KOPT-K1 (cell line): Measurements from ENCODE around the gene RPS24.

Experiments
- H3K27ac ChIP-seq: fragments of 200-600 bp; sonication (generic); 2 replicates; pipeline ENCODE4 v1.5.1; 2016; ENCODE audit warnings: antibody characterized with exemption, mild to moderate bottlenecking, low read depth, low read length; ENCODE audit not compliant: poor library complexity, severe bottlenecking
- H3K36me3 ChIP-seq: fragments of 200-600 bp; sonication (generic); 2 replicates; pipeline ENCODE4 v1.5.1; 2017; ENCODE audit warnings: antibody characterized with exemption, mild to moderate bottlenecking, low read length, moderate library complexity; ENCODE audit not compliant: insufficient read depth
- H3K9me3 ChIP-seq: fragments of 200-600 bp; sonication (generic); 2 replicates; pipeline ENCODE4 v1.5.1; 2017; ENCODE audit warnings: antibody characterized with exemption, low read length, mild to moderate bottlenecking; ENCODE audit not compliant: insufficient read depth, poor library complexity, severe bottlenecking

Gene RPS24

DNA sequence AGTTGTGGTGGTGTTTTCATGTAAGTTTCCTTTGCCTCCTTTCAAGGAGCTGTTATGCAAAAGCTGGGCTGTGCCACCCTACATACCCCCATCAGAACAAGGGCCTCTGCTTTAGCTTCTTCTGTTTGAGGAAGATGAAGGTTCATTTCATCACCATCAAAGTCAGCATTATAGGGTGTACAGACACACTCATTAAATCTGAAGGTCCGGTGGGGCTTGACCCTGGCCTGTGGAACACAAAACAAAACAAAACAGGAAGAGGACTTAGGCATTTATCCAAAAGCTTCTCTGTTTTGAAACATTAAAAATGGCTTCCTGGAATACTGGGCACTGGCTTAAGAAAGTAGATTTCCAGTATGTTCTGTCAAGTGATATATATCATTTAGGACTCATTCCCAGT is 20.1 kb upstream of the RPS24 start:
- Histone ChIP-seq H3K27ac (no peak overlapping the region), H3K36me3 (peaks cover 100% of the 10 kb centered on the region)

DNA sequence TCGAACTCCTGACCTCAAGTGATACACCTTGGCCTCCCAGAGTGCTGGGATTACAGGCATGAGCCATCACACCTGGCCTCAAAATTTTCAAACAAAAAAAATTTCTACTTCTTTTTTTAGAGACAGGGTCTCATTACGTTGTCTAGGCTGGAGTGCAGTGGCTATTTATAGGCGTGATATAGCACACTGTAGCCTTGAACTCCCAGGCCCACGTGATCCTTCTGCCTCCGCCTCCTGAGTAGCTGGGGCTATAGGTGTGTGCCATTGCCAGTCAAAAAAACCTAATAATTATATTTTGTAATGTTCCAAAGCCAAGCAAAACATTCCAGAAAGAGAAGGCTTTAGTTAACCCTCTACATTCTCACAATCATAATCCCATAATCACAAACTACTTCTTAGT is 18.1 kb upstream of the RPS24 start:
- Histone ChIP-seq H3K36me3 (peaks cover 100% of the 10 kb centered on the region), H3K27ac (no peak overlapping the region), H3K9me3 (no peaks in the 10 kb centered on the region)

More for the DNA sequence above, 20.1 kb upstream of the RPS24 start:
- H3K9me3 ChIP-seq: no peaks in the 10 kb centered on the region

DNA sequence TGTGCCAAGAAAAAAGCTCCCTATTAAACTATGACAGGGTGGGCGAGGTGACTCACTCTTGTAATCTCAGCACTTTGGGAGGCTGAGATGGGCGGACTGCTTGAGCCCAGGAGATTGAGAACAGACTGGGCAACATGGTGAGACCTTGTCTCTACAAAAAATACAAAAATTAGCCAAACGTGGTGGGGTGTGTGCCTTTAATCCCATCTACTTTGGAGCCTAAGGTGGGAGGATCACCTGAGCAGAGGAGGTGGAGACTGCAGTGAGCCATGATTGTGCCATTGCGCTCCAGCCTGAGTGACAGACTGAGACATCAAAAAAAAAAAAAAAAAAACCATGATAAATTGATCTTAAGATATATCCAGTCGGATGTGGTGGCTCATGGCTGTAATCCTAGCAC is 15.8 kb upstream of the RPS24 start:
- H3K9me3 ChIP-seq: no peaks in the 10 kb centered on the region
- H3K36me3 ChIP-seq: peaks cover 100% of the 10 kb centered on the region

DNA sequence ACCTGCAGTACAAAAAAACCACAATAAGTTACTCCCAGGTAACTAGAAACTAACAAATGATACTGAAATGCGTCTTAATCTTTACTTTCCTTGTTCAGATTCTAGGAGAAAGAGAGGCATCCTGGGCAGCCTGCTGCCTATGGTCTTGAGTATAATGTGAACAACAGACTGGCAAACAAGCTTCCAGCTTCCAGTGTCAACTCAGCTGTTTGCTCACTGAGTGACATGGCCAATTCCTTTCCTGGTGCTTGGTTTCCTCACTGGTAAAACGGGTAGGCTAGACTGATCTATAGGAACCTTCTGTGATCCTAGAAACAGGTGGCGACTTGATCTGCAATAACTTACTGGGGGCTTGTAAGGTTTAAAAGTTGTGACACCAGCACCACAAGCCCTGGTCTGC is 14.4 kb upstream of the RPS24 start:
- H3K9me3 ChIP-seq: no peaks in the 10 kb centered on the region
- no peak overlapping the region for H3K27ac ChIP-seq
- peaks cover 100% of the 10 kb centered on the region for H3K36me3 ChIP-seq

More for the DNA sequence above, 15.8 kb upstream of the RPS24 start:
- H3K27ac ChIP-seq: no peak overlapping the region

DNA sequence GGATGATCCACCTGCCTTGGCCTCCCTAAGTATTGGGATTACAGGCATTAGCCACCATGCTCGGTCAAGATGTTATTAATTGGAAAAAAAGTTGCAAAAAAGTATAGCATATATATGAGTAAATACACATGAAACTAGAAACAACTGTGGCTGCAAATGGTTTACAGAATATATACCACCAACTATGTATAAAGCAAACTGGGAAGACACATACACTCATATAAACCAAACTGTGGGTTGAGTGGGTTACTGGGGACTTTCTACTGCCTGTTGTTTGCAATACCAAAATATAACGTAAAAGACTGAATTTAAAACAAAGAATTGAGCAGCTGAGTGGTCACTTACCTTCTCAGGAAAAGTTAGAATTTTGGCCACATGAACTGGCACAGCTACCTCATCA is 12.5 kb upstream of the RPS24 start:
- peaks cover 100% of the 10 kb centered on the region for H3K36me3 ChIP-seq
- H3K27ac ChIP-seq: no peak overlapping the region
- no peaks in the 10 kb centered on the region for H3K9me3 ChIP-seq

DNA sequence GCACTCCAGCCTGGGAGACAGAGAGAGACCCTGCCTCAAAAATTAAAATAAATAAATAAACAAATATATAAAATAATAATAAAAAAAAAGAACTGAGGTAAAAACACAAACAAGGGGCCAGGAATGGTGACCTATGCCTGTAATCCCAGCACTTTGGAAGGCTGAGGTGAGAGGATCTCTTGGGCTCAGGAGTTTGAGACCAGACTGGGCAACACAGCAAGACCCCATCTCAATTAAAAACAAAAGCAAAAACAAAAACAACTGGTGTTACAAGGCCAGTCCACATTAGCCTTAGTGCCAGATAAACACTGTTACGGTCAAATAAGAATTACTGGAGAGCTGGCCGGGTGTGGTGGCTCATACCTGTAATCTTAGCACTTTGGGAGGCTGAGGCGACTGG is 9.9 kb upstream of the RPS24 start:
- Histone ChIP-seq H3K27ac (no peak overlapping the region), H3K9me3 (no peaks in the 10 kb centered on the region), H3K36me3 (peaks cover 85% of the 10 kb centered on the region)

DNA sequence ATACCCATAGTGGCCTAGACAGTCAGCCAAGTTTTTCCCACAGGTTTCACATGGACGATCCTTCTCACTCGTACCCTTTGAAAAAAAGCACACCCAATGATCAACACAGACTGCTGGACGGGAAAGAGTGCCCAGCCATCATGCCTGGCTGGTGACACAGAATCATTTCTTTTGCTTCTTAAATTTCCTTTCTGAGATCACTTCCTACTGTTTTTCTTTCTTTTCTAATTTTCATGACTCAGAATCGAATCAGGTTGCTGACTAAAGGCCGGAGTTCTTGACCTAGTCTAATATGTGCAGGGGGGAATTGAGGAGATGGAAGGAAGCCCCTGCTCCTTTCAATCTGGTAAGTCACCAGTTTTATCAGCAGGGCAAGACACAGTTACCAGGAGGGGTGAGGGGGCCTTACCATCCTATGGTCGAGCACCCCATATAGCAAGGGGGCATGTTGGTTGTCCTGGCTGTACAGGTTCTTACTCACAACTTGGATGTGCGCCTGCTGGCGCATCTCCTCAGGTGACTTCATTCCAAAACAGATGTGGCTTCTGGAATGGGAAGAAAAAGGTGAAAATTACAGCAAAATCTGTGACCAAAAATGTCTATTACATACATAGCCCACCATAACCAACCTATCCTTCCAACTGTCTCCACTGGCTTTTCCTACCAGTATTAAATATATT is 7.8 kb upstream of the RPS24 start:
- no peak overlapping the region for H3K27ac ChIP-seq
- peaks cover 64% of the 10 kb centered on the region for H3K36me3 ChIP-seq
- H3K9me3 ChIP-seq: no peaks in the 10 kb centered on the region

DNA sequence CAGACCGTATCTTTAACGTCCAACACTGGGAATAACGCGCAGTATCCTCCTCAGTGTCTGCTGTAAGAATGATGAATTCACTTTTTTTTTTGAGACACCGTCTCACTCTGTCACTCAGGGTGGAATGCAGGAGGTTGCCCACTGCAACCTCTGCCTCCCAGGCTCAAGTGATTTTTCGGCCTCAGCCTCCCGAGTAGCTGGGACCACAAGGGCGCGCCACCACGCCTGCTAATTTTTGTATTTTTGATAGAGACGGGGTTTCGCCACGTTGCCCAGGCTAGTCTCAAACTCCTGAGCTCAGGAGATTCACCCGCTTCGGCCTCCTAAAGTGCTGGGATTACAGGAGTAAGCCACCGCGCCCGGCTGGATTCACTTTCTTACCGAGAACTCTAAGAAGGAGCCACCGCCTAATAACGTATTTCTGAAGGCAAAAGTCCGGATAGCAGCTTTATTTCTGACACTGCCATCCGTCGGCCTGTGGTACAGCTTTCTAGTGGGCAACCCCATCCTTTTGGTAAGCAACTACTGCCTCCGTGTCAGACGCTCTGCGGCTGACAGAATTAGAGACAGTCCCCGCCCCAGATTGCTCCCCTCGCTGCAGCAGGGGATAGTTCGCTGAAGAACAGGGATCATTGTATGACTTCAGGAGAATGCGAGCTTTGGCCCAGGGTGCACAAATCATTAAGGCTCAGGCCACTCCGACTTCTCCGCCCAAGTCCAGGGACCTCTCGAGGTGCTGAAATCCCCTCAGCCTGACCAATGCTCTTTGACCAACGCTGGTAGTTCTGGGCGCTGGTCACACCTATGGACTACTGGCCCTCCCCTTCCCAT is 5.0 kb upstream of the RPS24 start:
- H3K27ac ChIP-seq: peak overlapping the region; percentile 82
- H3K36me3 ChIP-seq: peaks cover 36% of the 10 kb centered on the region

DNA sequence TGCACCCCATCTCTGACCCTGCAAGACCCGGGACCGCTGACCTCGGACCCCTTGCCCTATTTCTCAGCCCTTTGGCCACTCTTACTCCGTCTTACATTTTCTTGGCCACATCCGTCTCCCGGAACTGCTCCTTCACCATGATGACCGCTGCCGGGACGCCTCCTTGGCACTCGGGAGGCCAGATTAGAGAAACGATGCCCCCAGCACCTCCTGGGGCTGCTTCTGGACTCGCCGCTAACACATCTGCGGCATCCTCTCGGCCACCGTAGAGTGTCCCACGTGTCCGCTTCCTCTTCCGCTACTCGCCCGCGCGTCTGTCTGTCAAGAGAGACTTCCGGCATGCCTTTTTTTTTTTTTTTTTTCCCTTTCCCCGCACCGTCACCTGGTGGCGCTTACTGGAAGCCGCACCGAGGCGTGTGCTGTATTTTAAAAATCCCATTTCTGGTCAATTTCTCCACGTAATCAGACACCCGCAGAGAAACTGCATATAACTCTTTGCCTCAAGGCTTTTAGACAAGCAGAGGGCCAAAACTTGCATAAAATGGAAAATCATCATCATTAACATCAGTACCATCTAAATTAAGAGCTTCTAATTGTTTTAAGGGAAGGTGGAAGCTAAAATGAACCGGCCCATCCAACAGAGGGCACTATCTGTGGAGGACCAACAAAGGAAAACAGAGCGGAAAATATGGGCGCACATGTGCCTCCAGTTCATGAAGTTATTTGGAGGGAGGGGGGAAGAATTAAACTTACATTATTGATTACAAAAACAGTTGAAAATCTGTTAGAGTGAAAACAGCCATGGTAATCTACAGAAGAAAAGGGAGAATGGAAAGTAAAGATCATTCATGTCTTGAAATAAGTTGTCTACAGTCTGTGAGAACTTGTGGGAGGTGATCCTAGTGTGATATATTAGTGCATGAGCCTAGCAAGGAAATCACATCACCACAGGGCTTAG is 4.1 kb upstream of the RPS24 start, which contains the start of gene POLR3A:
Gene POLR3A (minus strand): TSS at position 247 of the 958 bp plus-strand sequence. CDS start 108 bp downstream, at position 139.
- Histone ChIP-seq H3K9me3 (no peaks in the 10 kb centered on the region), H3K27ac (peak within 1 kb of the TSS; percentile 82), H3K36me3 (peaks cover 28% of the 10 kb centered on the region)

More for the DNA sequence above, 5.0 kb upstream of the RPS24 start:
- H3K9me3 ChIP-seq: no peaks in the 10 kb centered on the region

DNA sequence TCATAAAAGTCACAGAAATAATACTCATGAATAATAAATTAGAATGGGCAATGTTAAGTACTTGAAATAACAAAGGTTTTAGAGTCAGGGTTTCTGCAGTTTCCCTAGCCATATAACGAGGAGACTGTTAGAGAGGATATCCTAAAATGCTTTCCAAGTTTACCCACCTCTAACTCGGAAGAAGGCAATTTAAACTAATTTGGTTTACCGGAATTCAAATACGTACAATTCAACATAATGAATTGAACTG is 351 bp upstream of the RPS24 start:
- Histone ChIP-seq H3K9me3 (no peaks in the 10 kb centered on the region), H3K36me3 (peaks cover 39% of the 10 kb centered on the region), H3K27ac (peak overlapping the region; percentile 32)

DNA sequence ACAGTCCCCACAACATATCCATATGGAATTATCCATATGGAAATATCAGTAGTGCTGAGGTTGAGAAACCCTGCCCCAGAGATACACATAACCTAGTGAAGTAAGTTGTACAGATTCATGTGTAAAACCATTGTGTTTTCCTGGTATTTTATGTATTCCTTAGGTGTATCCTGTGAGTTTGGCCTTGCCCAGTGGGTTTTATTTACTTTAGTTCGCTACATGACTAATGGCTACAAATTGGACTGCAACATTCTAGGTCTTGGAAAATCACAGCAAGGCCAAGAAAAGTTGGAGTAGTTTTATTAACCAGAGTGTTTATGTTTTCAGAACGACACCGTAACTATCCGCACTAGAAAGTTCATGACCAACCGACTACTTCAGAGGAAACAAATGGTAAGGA is 1.4 kb downstream of the RPS24 start:
- H3K27ac ChIP-seq: peak overlapping the region; percentile 57
- no peaks in the 10 kb centered on the region for H3K9me3 ChIP-seq
- H3K36me3 ChIP-seq: peaks cover 56% of the 10 kb centered on the region

DNA sequence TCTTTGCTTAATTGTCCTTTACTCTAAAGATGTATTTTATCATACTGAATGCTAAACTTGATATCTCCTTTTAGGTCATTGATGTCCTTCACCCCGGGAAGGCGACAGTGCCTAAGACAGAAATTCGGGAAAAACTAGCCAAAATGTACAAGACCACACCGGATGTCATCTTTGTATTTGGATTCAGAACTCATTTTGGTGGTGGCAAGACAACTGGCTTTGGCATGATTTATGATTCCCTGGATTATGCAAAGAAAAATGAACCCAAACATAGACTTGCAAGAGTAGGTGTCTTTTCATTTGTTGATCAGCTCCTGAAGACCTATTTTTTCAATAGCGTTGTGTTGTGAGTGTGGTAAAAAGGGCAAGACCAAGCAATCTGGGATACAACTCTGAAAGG is 1.8 kb downstream of the RPS24 start:
- no peak overlapping the region for H3K27ac ChIP-seq
- H3K9me3 ChIP-seq: no peaks in the 10 kb centered on the region
- peaks cover 60% of the 10 kb centered on the region for H3K36me3 ChIP-seq

DNA sequence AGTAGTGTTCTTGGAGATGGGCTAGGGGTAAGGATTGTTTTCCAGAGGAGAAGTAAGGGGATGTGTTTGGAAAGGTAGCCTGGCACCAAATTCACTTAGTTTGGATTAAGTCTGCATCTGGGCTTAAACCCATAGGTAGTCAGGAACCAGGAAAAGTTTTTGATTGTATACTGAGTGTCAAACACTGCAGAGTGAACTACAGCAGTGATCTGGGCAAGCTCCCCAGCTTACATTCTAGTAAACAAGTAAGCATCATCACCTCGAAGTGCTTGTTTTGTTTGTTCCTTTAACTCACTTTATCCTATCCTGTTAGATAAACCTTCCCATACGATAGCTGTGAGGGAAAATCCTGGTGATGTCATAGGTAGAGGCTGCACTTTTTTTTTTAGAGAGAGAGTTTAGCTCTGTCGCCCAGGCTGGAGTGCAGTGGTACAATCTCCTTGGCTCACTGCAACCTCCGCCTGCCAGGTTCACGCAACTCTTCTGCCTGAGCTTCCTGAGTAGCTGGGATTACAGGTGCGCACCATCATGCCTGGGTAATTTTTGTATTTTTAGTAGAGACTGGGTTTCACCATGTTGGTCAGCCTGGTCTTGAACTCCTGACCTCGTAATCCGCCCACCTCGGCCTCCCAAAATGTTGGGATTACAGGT is 2.4 kb downstream of the RPS24 start:
- Histone ChIP-seq H3K27ac (no peak overlapping the region), H3K9me3 (no peaks in the 10 kb centered on the region), H3K36me3 (peaks cover 66% of the 10 kb centered on the region)

DNA sequence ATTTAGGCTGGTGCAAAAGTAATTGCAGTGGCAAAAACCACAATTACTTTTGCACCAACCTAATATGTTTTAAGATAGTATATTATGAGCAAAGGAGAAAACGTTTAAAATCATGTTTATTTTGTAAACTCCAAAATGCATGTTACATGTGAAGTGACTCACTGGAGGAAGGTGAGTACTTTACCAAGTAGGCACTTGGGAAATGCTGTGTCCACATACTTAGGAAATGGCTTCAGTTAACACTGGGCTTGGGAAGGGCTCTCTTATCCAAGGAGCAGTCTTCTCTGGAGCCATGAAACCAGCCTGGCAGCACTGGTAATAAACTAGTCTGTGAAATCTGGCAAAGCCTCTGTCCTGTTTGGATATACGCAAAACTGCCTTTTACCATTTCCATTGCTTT is 4.4 kb downstream of the RPS24 start:
- Histone ChIP-seq H3K36me3 (peaks cover 87% of the 10 kb centered on the region), H3K27ac (no peak overlapping the region), H3K9me3 (no peaks in the 10 kb centered on the region)
